ENCODE measurements around the gene ZNF18.

DNA sequence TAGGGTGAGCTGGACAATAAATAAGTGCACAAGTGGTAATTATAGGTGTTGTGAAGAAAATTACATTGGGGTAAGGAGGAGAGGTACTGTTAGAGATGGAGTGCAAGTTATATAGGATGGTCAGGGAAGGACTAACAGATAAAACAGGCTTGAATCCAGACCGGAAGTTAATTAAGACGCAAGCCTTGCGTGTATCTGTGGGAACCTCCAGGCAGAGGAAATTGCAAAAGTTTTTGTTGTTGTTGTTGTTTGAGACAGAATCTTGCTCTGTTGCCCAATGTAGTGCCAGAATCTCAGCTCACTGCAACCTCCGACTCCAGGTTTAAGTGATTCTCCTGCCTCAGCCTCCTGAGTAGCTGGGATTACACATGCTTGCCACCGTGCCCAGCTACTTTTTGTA, 2.4 kb upstream of the ZNF18 start:
- TF ChIP-seq EZH2 (optimal IDR thresholded peaks at IDR 0.05; ENCODE audit: low read depth, low read length) = no peak
- TF ChIP-seq, protein P1, sequence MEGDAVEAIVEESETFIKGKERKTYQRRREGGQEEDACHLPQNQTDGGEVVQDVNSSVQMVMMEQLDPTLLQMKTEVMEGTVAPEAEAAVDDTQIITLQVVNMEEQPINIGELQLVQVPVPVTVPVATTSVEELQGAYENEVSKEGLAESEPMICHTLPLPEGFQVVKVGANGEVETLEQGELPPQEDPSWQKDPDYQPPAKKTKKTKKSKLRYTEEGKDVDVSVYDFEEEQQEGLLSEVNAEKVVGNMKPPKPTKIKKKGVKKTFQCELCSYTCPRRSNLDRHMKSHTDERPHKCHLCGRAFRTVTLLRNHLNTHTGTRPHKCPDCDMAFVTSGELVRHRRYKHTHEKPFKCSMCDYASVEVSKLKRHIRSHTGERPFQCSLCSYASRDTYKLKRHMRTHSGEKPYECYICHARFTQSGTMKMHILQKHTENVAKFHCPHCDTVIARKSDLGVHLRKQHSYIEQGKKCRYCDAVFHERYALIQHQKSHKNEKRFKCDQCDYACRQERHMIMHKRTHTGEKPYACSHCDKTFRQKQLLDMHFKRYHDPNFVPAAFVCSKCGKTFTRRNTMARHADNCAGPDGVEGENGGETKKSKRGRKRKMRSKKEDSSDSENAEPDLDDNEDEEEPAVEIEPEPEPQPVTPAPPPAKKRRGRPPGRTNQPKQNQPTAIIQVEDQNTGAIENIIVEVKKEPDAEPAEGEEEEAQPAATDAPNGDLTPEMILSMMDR (IDR thresholded peaks at IDR 0.05; ENCODE audit: low read length) = no peak

Measured in MM.1S (cell line).